OCI-LY7 (cell line): Measurements from ENCODE around the gene FAM131C.

Experiments
- EZH2phosphoT487 ChIP-seq: fragments of 200-600 bp; sonication (generic); IDR thresholded peaks from 2 replicates; pipeline ENCODE4 v1.6.1; 2018; ENCODE audit warnings: low read depth, borderline replicate concordance, mild to moderate bottlenecking, mixed run types, antibody characterized with exemption, low read length, moderate library complexity, mixed read lengths
- TF ChIP-seq, protein P1 (sequence below): fragments of 200-600 bp; sonication (generic); conservative IDR thresholded peaks from 2 replicates; pipeline ENCODE4 v1.5.1; 2014; ENCODE audit warnings: mild to moderate bottlenecking, antibody characterized with exemption, low read length, moderate library complexity, mixed read lengths

DNA sequence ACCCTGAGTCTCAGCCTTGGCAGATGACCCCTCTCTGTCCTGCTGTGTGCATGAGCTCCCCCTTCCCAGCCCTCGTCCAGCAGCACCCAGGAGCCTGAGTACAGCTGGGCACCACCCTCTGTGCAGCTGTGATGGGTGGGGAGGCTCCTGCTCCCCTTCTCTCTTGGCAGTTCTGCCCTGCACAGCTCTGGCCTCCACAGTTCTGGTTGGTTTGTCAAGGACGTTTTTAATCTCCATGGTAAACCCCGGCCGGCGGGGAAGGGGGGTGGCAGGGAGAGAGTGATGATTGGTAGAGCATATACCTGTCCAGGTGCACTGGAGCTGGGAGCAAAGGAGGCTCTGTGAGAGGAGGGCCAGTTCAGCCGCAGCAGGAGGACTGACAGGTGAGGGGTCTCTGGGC is 51.8 kb downstream of the FAM131C start, which contains the start of gene CLCNKA:
- TF ChIP-seq, protein P1, sequence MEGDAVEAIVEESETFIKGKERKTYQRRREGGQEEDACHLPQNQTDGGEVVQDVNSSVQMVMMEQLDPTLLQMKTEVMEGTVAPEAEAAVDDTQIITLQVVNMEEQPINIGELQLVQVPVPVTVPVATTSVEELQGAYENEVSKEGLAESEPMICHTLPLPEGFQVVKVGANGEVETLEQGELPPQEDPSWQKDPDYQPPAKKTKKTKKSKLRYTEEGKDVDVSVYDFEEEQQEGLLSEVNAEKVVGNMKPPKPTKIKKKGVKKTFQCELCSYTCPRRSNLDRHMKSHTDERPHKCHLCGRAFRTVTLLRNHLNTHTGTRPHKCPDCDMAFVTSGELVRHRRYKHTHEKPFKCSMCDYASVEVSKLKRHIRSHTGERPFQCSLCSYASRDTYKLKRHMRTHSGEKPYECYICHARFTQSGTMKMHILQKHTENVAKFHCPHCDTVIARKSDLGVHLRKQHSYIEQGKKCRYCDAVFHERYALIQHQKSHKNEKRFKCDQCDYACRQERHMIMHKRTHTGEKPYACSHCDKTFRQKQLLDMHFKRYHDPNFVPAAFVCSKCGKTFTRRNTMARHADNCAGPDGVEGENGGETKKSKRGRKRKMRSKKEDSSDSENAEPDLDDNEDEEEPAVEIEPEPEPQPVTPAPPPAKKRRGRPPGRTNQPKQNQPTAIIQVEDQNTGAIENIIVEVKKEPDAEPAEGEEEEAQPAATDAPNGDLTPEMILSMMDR: no peak
- TF ChIP-seq EZH2phosphoT487: no peak
